ENCODE measurements around the gene STPG3. TPM values are rescaled to one million over a fixed set of nuclear protein-coding genes. Genes with fewer than 3 reads are reported as not detected.

Gene STPG3
- total and polyA plus RNA-seq, 2 experiments from 2014 or later: not detected

- H3K79me2 ChIP-seq (ENCODE audit: insufficient read depth): peaks cover 41% of the 10 kb centered on the region
- peaks cover 22% of the 10 kb centered on the region for H3F3A ChIP-seq (ENCODE audit: insufficient read depth)
- H3K4me1 ChIP-seq (ENCODE audit: insufficient read depth): peaks cover 13% of the 10 kb centered on the region; the same call in 1 of the 2 replicates
- peaks cover 19% of the 10 kb centered on the region; the same call in 1 of the 2 replicates for H4K20me1 ChIP-seq (ENCODE audit: insufficient read depth)
- H3K27ac ChIP-seq: no peak overlapping the region
- H3K4me3 ChIP-seq: peak overlapping the region; percentile 84; the same call in 1 of the 2 replicates
- in situ Hi-C loops (cut with MboI): no loop called here
- H3K27me3 ChIP-seq (replicated peaks; ENCODE audit: insufficient read depth): no peaks in the 10 kb centered on the region
- peaks cover 18% of the 10 kb centered on the region for H3K36me3 ChIP-seq (ENCODE audit: low read depth)
- no peak for TF ChIP-seq EZH2 (IDR thresholded peaks at IDR 0.05; ENCODE audit: insufficient read depth, poor library complexity, severe bottlenecking)
- no peak for TF ChIP-seq EZH2phosphoT487 (IDR thresholded peaks at IDR 0.05; ENCODE audit: insufficient read depth, low read depth)
- no peak overlapping the region for H3K4me2 ChIP-seq (ENCODE audit: unreplicated experiment)
- peak overlapping the region; percentile 23; the same call in 1 of the 2 replicates for H3K9ac ChIP-seq
- H2AFZ ChIP-seq: no peak overlapping the region
- no peaks in the 10 kb centered on the region for H3K9me3 ChIP-seq (ENCODE audit: low read depth)
- DNase-seq: peak; percentile 48
- WGBS, 2 experiments (ENCODE audit: low coverage in 1 of 2, low lambda C conversion rate in 2 of 2, missing lambda C conversion rate in 2 of 2): 61 to 70% methylated on average over 15 of the region's 15 CpGs
- H3K9me2 ChIP-seq (ENCODE audit: insufficient read depth): no peaks in the 10 kb centered on the region
These were observed 7.2 kb upstream of the STPG3 start for GRCh38 chr9:137243626-137244485.

GRCh38 chr9:137244486-137245449, 6.3 kb upstream of the STPG3 start:
- 34 to 37% methylated on average over 36 of the region's 36 CpGs for WGBS, 2 experiments (ENCODE audit: low coverage in 1 of 2, low lambda C conversion rate in 2 of 2, missing lambda C conversion rate in 2 of 2)
- Histone ChIP-seq H3F3A (ENCODE audit: insufficient read depth) (peaks cover 22% of the 10 kb centered on the region), H3K27me3 (replicated peaks; ENCODE audit: insufficient read depth) (no peaks in the 10 kb centered on the region), H3K79me2 (ENCODE audit: insufficient read depth) (peaks cover 31% of the 10 kb centered on the region), H2AFZ (no peak overlapping the region), H3K36me3 (ENCODE audit: low read depth) (peaks cover 18% of the 10 kb centered on the region), H3K9ac (no peak overlapping the region), H3K4me3 (no peak overlapping the region), H3K9me3 (ENCODE audit: low read depth) (no peaks in the 10 kb centered on the region), H3K9me2 (ENCODE audit: insufficient read depth) (no peaks in the 10 kb centered on the region), H3K4me2 (ENCODE audit: unreplicated experiment) (no peak overlapping the region), H3K27ac (no peak overlapping the region), H4K20me1 (ENCODE audit: insufficient read depth) (peaks cover 19% of the 10 kb centered on the region; the same call in 1 of the 2 replicates), H3K4me1 (ENCODE audit: insufficient read depth) (peaks cover 13% of the 10 kb centered on the region; the same call in 1 of the 2 replicates)
- in situ Hi-C loops (cut with MboI): no loop called here
- no peak for TF ChIP-seq EZH2phosphoT487 (IDR thresholded peaks at IDR 0.05; ENCODE audit: insufficient read depth, low read depth)
- no peak for TF ChIP-seq EZH2 (IDR thresholded peaks at IDR 0.05; ENCODE audit: insufficient read depth, poor library complexity, severe bottlenecking)
- DNase-seq: peak; percentile 36

- no peak overlapping the region for H3K4me3 ChIP-seq
- H3K27ac ChIP-seq: no peak overlapping the region
- H3K9me3 ChIP-seq (ENCODE audit: low read depth): no peaks in the 10 kb centered on the region
- DNase-seq: no peak
- H3K79me2 ChIP-seq (ENCODE audit: insufficient read depth): peaks cover 30% of the 10 kb centered on the region
- no peak overlapping the region for H3K4me2 ChIP-seq (ENCODE audit: unreplicated experiment)
- no peaks in the 10 kb centered on the region for H3K27me3 ChIP-seq (replicated peaks; ENCODE audit: insufficient read depth)
- H2AFZ ChIP-seq: no peak overlapping the region
- no peak for TF ChIP-seq EZH2phosphoT487 (IDR thresholded peaks at IDR 0.05; ENCODE audit: insufficient read depth, low read depth)
- no peak for TF ChIP-seq EZH2 (IDR thresholded peaks at IDR 0.05; ENCODE audit: insufficient read depth, poor library complexity, severe bottlenecking)
- 81 to 82% methylated on average over 25 of the region's 25 CpGs for WGBS, 2 experiments (ENCODE audit: low coverage in 1 of 2, low lambda C conversion rate in 2 of 2, missing lambda C conversion rate in 2 of 2)
- H3K4me1 ChIP-seq (ENCODE audit: insufficient read depth): peaks cover 13% of the 10 kb centered on the region; the same call in 1 of the 2 replicates
- no peak overlapping the region for H3K9ac ChIP-seq
- no peaks in the 10 kb centered on the region for H3K9me2 ChIP-seq (ENCODE audit: insufficient read depth)
- peaks cover 19% of the 10 kb centered on the region; the same call in 1 of the 2 replicates for H4K20me1 ChIP-seq (ENCODE audit: insufficient read depth)
- in situ Hi-C loops (cut with MboI): no loop called here
- peaks cover 22% of the 10 kb centered on the region for H3F3A ChIP-seq (ENCODE audit: insufficient read depth)
- peaks cover 18% of the 10 kb centered on the region for H3K36me3 ChIP-seq (ENCODE audit: low read depth)
These were observed 5.3 kb upstream of the STPG3 start for GRCh38 chr9:137245450-137246421.

All from GM23248 (cell line).